ENCODE results near the gene IL11RA. TPM values are rescaled to one million over a fixed set of nuclear protein-coding genes. Genes with fewer than 3 reads are reported as not detected.

IL11RA gene
- total RNA-seq, 2 experiments from 2014 or later: 18.3 to 21.3 TPM

GRCh38 chr9:34654323-34655051, 2.5 kb downstream of the IL11RA start:
- ChIA-PET CTCF (interaction anchor here (1.0 kb wide), 1 partner anchor 47 kb away, joined by 3 read pairs; no protein-coding TSS in a partner anchor), POLR2A (no interaction called here)
- no peak overlapping the region for H3K4me3 Mint-ChIP-seq
- H3K36me3 Mint-ChIP-seq (ENCODE audit: low read depth): peaks cover 3% of the 10 kb centered on the region
- H3K27me3 Mint-ChIP-seq: no peaks in the 10 kb centered on the region
- intact Hi-C loops (cut with DNase I, micrococcal nuclease): no loop called here
- DNase-seq: no peak
- H3K9me3 Mint-ChIP-seq (ENCODE audit: low read depth): no peaks in the 10 kb centered on the region
- ATAC-seq: no peak
- H3K27ac Mint-ChIP-seq: no peak overlapping the region
- peaks cover 20% of the 10 kb centered on the region for H3K4me1 Mint-ChIP-seq

- CTCF ChIA-PET: interaction anchor here (0.6 to 1.0 kb wide), 2 partner anchors 10 to 46 kb away, joined by 3 read pairs; no protein-coding TSS in a partner anchor
- intact Hi-C loops (cut with DNase I, micrococcal nuclease): no loop called here
- POLR2A ChIA-PET: no interaction called here
- H3K4me3 Mint-ChIP-seq: no peak overlapping the region
- DNase-seq (no peak), ATAC-seq (no peak)
- H3K27ac Mint-ChIP-seq: no peak overlapping the region
- peaks cover under 1% of the 10 kb centered on the region for H3K36me3 Mint-ChIP-seq (ENCODE audit: low read depth)
- no peaks in the 10 kb centered on the region for H3K9me3 Mint-ChIP-seq (ENCODE audit: low read depth)
- H3K27me3 Mint-ChIP-seq: no peaks in the 10 kb centered on the region
- H3K4me1 Mint-ChIP-seq: peaks cover 20% of the 10 kb centered on the region
These were observed 3.4 kb downstream of the IL11RA start for GRCh38 chr9:34655394-34655793.

GRCh38 chr9:34656992-34657391, 5.0 kb downstream of the IL11RA start:
- H3K4me1 Mint-ChIP-seq: peaks cover 17% of the 10 kb centered on the region
- intact Hi-C loops (cut with DNase I, micrococcal nuclease): no loop called here
- ATAC-seq (no peak), DNase-seq (no peak)
- H3K4me3 Mint-ChIP-seq: no peak overlapping the region
- peaks cover 4% of the 10 kb centered on the region for H3K36me3 Mint-ChIP-seq (ENCODE audit: low read depth)
- no peaks in the 10 kb centered on the region for H3K27me3 Mint-ChIP-seq
- H3K27ac Mint-ChIP-seq: no peak overlapping the region
- ChIA-PET CTCF (interaction anchor here (0.5 to 2.5 kb wide), 4 partner anchors 9 to 253 kb away, joined by 3 to 9 read pairs (median 4); partner anchors contain the start of gene GALT), POLR2A (no interaction called here)
- H3K9me3 Mint-ChIP-seq (ENCODE audit: low read depth): no peaks in the 10 kb centered on the region

- peaks cover 19% of the 10 kb centered on the region for H3K4me1 Mint-ChIP-seq
- DNase-seq (no peak), ATAC-seq (no peak)
- POLR2A ChIA-PET: no interaction called here
- intact Hi-C loops (cut with DNase I, micrococcal nuclease): no loop called here
- no peak overlapping the region for H3K27ac Mint-ChIP-seq
- CTCF ChIA-PET: interaction anchor here (1.0 kb wide), 1 partner anchor 14 kb away, joined by 4 read pairs; no protein-coding TSS in a partner anchor
- no peak overlapping the region for H3K4me3 Mint-ChIP-seq
- H3K9me3 Mint-ChIP-seq (ENCODE audit: low read depth): no peaks in the 10 kb centered on the region
- H3K36me3 Mint-ChIP-seq (ENCODE audit: low read depth): peaks cover 4% of the 10 kb centered on the region
- no peaks in the 10 kb centered on the region for H3K27me3 Mint-ChIP-seq
These were observed 6.5 kb downstream of the IL11RA start for GRCh38 chr9:34658461-34658860.

GRCh38 chr9:34659592-34660253, 7.7 kb downstream of the IL11RA start:
- POLR2A ChIA-PET: interaction anchor here (0.6 kb wide), 1 partner anchor 875 kb away, joined by 3 read pairs; no protein-coding TSS in a partner anchor
- Mint-ChIP-seq H3K4me1 (peaks cover 29% of the 10 kb centered on the region), H3K36me3 (ENCODE audit: low read depth) (peaks cover 4% of the 10 kb centered on the region), H3K27me3 (no peaks in the 10 kb centered on the region), H3K4me3 (no peak overlapping the region), H3K9me3 (ENCODE audit: low read depth) (no peaks in the 10 kb centered on the region), H3K27ac (no peak overlapping the region)
- DNase-seq (peak; percentile 25), ATAC-seq (no peak)
- intact Hi-C loops (cut with DNase I, micrococcal nuclease): loop anchor here in 1 of 2 experiments (10.0 kb wide), 3 partner anchors 615 to 1155 kb away; partner anchors contain the start of genes HINT2, SPAG8, TESK1 and UBAP2
- CTCF ChIA-PET: interaction anchor here (0.6 to 1.1 kb wide), 2 partner anchors 23 to 55 kb away, joined by 3 to 7 read pairs; no protein-coding TSS in a partner anchor

GRCh38 chr9:34662526-34663302, 10.7 kb downstream of the IL11RA start, which contains the start of gene CCL27:
Gene CCL27 (minus strand): TSS chr9:34662657. CDS start chr9:34662633, 24 bp downstream.
- Mint-ChIP-seq H3K27me3 (no peaks in the 10 kb centered on the region), H3K36me3 (ENCODE audit: low read depth) (peaks cover 6% of the 10 kb centered on the region), H3K27ac (peak within 1 kb of the TSS; percentile 61), H3K4me3 (no peak within 1 kb of the TSS), H3K9me3 (ENCODE audit: low read depth) (no peaks in the 10 kb centered on the region), H3K4me1 (peaks cover 33% of the 10 kb centered on the region)
- ChIA-PET CTCF (interaction anchor here (1.0 to 3.1 kb wide), 7 partner anchors 8 to 38 kb away, joined by 3 to 23 read pairs (median 4); partner anchors contain the start of gene GALT), POLR2A (no interaction called here)
- ATAC-seq (no peak), DNase-seq (no peak)
- intact Hi-C loops (cut with DNase I, micrococcal nuclease): loop anchor here in 1 of 2 experiments (10.0 kb wide), 3 partner anchors 618 to 1152 kb away; partner anchors contain the start of genes HINT2, SPAG8, TESK1 and UBAP2

GRCh38 chr9:34663303-34663605, 11.3 kb downstream of the IL11RA start:
- Mint-ChIP-seq H3K4me3 (no peak overlapping the region), H3K27me3 (no peaks in the 10 kb centered on the region), H3K27ac (peak overlapping the region; percentile 61), H3K36me3 (ENCODE audit: low read depth) (peaks cover 9% of the 10 kb centered on the region), H3K4me1 (peaks cover 33% of the 10 kb centered on the region), H3K9me3 (ENCODE audit: low read depth) (no peaks in the 10 kb centered on the region)
- ATAC-seq (no peak), DNase-seq (no peak)
- intact Hi-C loops (cut with DNase I, micrococcal nuclease): loop anchor here in 1 of 2 experiments (10.0 kb wide), 3 partner anchors 618 to 1152 kb away; partner anchors contain the start of genes HINT2, SPAG8, TESK1 and UBAP2
- ChIA-PET POLR2A (no interaction called here), CTCF (interaction anchor here (0.6 to 3.1 kb wide), 9 partner anchors 16 to 995 kb away, joined by 3 to 23 read pairs (median 3); partner anchors contain the start of genes GALT and RMRP)

GRCh38 chr9:34664281-34665066, 12.5 kb downstream of the IL11RA start:
- peak overlapping the region; percentile 77 for H3K4me3 Mint-ChIP-seq
- POLR2A ChIA-PET: interaction anchor here (0.9 kb wide), 1 partner anchor 27 kb away, joined by 3 read pairs; the partner anchor contains the start of gene SIGMAR1

GRCh38 chr9:34665067-34665380, 13.0 kb downstream of the IL11RA start:
- intact Hi-C loops (cut with DNase I, micrococcal nuclease): loop anchor here (1.0 to 10.0 kb wide), 14 partner anchors 19 to 1150 kb away; partner anchors contain the start of genes DNAI1 (in 2 of the 2), FAM219A (in 2 of the 2), GALT (in 2 of the 2) and DNAJB5 (in 1 of the 2)
- ChIA-PET POLR2A (interaction anchor here (0.9 kb wide), 1 partner anchor 28 kb away, joined by 3 read pairs; the partner anchor contains the start of gene SIGMAR1), CTCF (interaction anchor here (0.6 to 3.1 kb wide), 13 partner anchors 14 to 1529 kb away, joined by 3 to 23 read pairs (median 3); partner anchors contain the start of genes DCTN3, FANCG, GALT and IL11RA)
- Mint-ChIP-seq H3K9me3 (ENCODE audit: low read depth) (peaks cover 12% of the 10 kb centered on the region), H3K36me3 (ENCODE audit: low read depth) (peaks cover 19% of the 10 kb centered on the region), H3K27me3 (no peaks in the 10 kb centered on the region), H3K4me3 (peak overlapping the region; percentile 77), H3K4me1 (peaks cover 33% of the 10 kb centered on the region), H3K27ac (peak overlapping the region; percentile 87)
- ATAC-seq: peak; percentile 17
- no peak for DNase-seq

More at GRCh38 chr9:34664281-34665066, 12.5 kb downstream of the IL11RA start:
- H3K27ac Mint-ChIP-seq: peak overlapping the region; percentile 73
- peak; percentile 70 for ATAC-seq
- H3K36me3 Mint-ChIP-seq (ENCODE audit: low read depth): peaks cover 16% of the 10 kb centered on the region
- intact Hi-C loops (cut with DNase I, micrococcal nuclease): loop anchor here (1.0 to 10.0 kb wide), 15 partner anchors 18 to 1150 kb away; partner anchors contain the start of genes DNAI1 (in 2 of the 2), FAM219A (in 2 of the 2), GALT (in 2 of the 2) and DNAJB5 (in 1 of the 2)
- H3K4me1 Mint-ChIP-seq: peaks cover 33% of the 10 kb centered on the region
- CTCF ChIA-PET: interaction anchor here (0.6 to 3.1 kb wide), 17 partner anchors 13 to 1529 kb away, joined by 3 to 23 read pairs (median 3); partner anchors contain the start of genes DCTN3, FANCG, GALT and IL11RA
- peak; percentile 90 for DNase-seq
- peaks cover 8% of the 10 kb centered on the region for H3K9me3 Mint-ChIP-seq (ENCODE audit: low read depth)
- no peaks in the 10 kb centered on the region for H3K27me3 Mint-ChIP-seq

Data from activated CD4-positive, alpha-beta T cell treated with anti-CD3 and anti-CD28 coated beads for 36 hours (primary cell).